GM13976 (cell line): Measurements from ENCODE around the gene LSM3.

Source experiments
- DNase-seq: peaks from one replicate; pipeline ENCODE4 v3.0.0; 2012; ENCODE audit warnings: low spot score
- in situ Hi-C: fragments of 300-500 bp; cut with MboI; formaldehyde crosslinking; loops from one replicate; pipeline ENCODE4 v1.12.0; 2022; ENCODE audit warnings: low sequenced_read_pairs, mixed read lengths, inconsistent platforms; ENCODE audit not compliant: unreplicated experiment
- TF ChIP-seq, protein P1 (sequence below): IDR thresholded peaks from 2 replicates; pipeline ENCODE4 v1.5.1; 2012; ENCODE audit warnings: borderline replicate concordance, mild to moderate bottlenecking; ENCODE audit not compliant: insufficient read depth; ENCODE audit errors: extremely low read depth, missing control alignments, control extremely low read depth

LSM3 gene

DNA sequence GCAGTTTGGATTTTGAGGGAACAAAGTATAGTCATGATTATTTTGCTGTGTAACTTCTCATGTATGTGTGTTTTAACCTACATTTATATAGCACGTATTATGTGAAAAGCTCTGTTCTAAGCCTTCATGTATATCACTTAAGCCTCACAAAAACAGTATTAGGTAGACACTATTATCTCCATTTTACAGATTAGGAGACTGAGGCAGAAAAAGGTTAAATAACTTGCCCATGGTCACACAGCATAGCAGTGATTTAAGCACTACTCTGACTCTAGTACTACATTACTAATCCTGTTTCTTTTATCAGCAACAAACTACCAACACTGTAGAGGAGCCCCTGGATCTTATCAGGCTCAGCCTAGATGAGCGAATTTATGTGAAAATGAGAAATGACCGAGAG lies 2.6 kb downstream of the LSM3 start:
- in situ Hi-C loops, result no loop called here
- TF ChIP-seq, protein P1, sequence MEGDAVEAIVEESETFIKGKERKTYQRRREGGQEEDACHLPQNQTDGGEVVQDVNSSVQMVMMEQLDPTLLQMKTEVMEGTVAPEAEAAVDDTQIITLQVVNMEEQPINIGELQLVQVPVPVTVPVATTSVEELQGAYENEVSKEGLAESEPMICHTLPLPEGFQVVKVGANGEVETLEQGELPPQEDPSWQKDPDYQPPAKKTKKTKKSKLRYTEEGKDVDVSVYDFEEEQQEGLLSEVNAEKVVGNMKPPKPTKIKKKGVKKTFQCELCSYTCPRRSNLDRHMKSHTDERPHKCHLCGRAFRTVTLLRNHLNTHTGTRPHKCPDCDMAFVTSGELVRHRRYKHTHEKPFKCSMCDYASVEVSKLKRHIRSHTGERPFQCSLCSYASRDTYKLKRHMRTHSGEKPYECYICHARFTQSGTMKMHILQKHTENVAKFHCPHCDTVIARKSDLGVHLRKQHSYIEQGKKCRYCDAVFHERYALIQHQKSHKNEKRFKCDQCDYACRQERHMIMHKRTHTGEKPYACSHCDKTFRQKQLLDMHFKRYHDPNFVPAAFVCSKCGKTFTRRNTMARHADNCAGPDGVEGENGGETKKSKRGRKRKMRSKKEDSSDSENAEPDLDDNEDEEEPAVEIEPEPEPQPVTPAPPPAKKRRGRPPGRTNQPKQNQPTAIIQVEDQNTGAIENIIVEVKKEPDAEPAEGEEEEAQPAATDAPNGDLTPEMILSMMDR, result no peak
- no peak for DNase-seq

DNA sequence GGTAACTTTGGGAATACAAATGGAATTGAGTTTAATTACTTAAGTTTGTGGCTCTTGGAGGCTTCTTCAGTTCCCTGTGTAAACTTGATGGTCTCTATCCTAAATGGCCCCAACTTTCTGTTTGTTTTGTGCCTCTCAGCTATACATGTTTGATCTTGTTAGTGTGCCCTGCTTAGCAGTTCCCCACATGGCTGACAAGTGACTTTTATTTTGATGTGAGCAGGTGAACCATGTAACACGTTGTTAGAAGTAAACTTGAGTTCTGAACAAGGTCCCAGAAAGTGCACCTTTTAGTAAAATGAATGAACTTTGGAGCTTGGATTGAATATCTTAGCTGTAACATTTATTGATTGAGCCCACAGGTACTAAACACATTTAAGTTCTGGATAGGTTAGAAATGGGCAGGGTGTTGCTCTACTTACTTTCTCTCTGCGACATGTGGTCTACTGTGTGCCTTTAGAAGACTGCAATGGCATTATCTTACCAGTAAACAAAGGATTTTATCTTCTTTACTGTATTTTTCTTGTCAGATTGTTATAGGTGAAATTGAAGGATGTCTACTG lies 4.5 kb downstream of the LSM3 start:
- TF ChIP-seq, protein P1, result no peak
- in situ Hi-C loops, result no loop called here
- DNase-seq, result no peak

DNA sequence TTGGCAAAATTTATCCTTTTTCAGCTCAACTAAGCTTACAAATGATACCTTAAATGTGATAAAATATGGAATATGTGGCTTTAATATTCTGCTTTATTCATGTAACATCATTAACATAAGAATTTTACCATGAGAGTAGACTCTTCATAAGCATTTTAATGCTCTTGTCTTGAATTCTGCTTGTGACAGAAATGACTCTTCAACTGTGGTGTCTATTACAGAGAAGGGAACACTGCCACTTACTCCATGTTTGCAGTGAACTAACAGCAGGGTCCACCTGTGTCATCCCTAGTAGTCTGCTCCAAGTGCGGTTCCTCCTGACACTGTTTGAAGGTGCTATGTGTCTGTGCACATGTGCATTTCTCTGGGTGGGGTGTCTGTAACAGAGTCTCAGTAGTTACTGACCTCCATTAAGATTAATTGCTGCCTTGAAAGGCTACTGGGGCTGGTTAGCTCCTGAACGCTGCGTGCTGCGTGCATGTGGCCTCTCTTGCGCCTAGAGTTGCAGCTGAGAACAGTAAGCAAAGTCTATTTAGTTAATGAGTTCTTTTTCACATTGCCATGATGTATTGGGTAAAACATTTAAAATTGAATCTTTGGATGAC lies 8.3 kb downstream of the LSM3 start:
- in situ Hi-C loops, result no loop called here
- TF ChIP-seq, protein P1, result no peak
- no peak for DNase-seq

DNA sequence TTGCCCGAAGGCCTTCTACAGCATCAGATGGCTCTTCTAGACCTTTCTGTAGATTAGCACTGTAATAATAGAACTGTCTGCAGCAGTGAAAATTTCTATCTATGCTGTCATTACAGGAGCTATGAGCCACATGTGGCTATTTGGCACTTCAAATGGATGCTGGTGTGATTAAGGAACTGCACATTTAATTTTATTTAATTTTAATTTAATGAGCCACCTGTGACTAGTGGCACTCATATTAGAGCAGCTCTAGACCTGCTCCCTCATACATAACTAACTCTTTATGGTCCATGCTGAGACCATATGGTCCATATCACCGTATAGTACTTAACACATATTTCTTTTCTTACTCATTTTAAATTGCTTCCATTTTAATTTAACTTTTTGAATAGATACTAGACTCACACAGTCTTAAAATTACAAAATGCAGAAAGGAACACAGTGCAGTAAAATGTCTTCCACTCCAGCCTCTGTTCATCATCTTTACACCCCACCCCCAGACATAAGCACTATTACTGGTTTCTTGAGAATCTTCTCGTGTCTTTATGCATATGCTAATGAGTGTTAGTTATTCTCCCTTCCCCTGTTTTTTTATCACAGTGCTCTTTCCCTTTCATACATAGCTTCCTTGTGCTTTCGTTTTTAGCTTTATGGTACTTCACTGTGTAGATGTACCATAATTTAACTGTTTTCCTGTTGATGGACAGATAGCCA lies 9.6 kb downstream of the LSM3 start:
- TF ChIP-seq, protein P1, result no peak

DNA sequence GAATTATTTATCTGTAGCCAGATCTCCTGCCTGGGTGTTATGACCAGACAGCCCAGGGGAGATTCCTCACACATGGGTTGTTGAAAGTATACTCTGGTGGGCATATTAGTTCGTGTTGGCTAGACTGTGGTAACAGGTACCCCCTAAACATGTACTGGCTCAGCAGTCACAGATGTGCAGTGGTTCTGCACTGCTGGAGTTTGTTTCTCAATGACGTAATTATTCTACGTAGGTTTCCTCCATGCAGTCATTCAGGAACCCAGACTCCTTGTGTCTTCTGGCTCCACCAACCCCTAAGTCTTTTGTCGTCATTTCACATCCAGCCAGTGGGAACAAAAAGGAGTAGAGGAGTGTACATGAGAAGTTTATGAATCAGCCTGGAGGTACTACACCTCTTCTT lies 16.2 kb downstream of the LSM3 start:
- DNase-seq, result peak; percentile 32
- TF ChIP-seq, protein P1, result no peak
- in situ Hi-C loops, result no loop called here

More for the DNA sequence above, 9.6 kb downstream of the LSM3 start:
- in situ Hi-C loops, result no loop called here
- DNase-seq, result no peak

DNA sequence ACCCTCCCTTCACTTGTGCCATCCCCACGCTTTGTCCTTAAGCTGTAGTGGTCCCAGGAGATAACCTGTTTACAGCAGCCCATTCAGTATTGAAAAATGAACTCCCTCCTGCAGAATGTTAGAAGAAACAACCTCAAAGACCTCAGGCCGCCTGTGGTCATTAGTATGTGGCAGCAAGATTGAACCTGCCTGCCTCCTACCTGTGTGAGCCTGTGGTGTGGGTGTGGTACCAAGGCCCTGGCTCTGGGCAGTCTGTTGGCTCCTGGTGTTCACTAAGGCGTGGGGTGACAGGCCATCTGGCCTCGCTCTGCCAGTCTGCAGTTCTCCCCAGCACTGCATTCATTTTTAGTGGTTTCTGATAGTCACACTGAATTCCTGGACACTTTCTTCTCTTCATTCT lies 21.0 kb downstream of the LSM3 start:
- DNase-seq, result no peak
- in situ Hi-C loops, result no loop called here
- TF ChIP-seq, protein P1, result no peak
